SK-N-SH (cell line): ENCODE data around the gene S100A10.

Experiments
- CHD2 ChIP-seq: fragments of 150-350 bp; IDR thresholded peaks from 2 replicates; pipeline ENCODE4 v1.6.1; 2018; ENCODE audit warnings: low read length; ENCODE audit not compliant: partially characterized antibody
- EP300 ChIP-seq, 2 experiments: IDR thresholded peaks; 2 replicates each; pipeline versions ENCODE4 v1.4.0 to v1.6.1; 2012; ENCODE audit warnings: borderline replicate concordance in 1 of 2, low read depth in 1 of 2, low read length in 1 of 2
- EZH2phosphoT487 ChIP-seq: fragments of 200-600 bp; sonication (generic); IDR thresholded peaks from 2 replicates; pipeline ENCODE4 v1.6.1; 2017; ENCODE audit warnings: low read depth, mixed run types, mild to moderate bottlenecking, antibody characterized with exemption, moderate library complexity, borderline replicate concordance
- GABPA ChIP-seq: IDR thresholded peaks from 2 replicates; pipeline ENCODE4 v1.4.0; 2012; ENCODE audit warnings: low read depth, mild to moderate bottlenecking
- IRF3 ChIP-seq: fragments of 150-350 bp; IDR thresholded peaks from 2 replicates; pipeline ENCODE4 v1.6.1; 2016; ENCODE audit warnings: mild to moderate bottlenecking, low read depth, low read length
- JUND ChIP-seq: IDR thresholded peaks from 2 replicates; pipeline ENCODE4 v1.4.0; 2012
- PBX3 ChIP-seq: IDR thresholded peaks from 2 replicates; pipeline ENCODE4; 2012
- RAD21 ChIP-seq: IDR thresholded peaks from 2 replicates; pipeline ENCODE4 v1.6.1; 2012; ENCODE audit warnings: mild to moderate bottlenecking, low read length
- REST ChIP-seq: IDR thresholded peaks from 2 replicates; pipeline ENCODE4 v1.6.1; 2012; ENCODE audit warnings: mild to moderate bottlenecking, low read depth, low read length, moderate library complexity
- RFX5 ChIP-seq: IDR thresholded peaks from 2 replicates; pipeline ENCODE4 v1.6.1; 2012; ENCODE audit warnings: mild to moderate bottlenecking, improper control_type of control experiment, low read length
- SMC3 ChIP-seq: IDR thresholded peaks from 2 replicates; pipeline ENCODE4 v1.6.1; 2012; ENCODE audit warnings: low read depth, low read length, improper control_type of control experiment
- YY1 ChIP-seq: IDR thresholded peaks from 2 replicates; pipeline ENCODE4 v1.4.0; 2012; ENCODE audit warnings: low read depth, mild to moderate bottlenecking
- TF ChIP-seq, protein P1 (sequence below): fragments of 200-600 bp; sonication (generic); IDR thresholded peaks from 2 replicates; pipeline ENCODE4 v1.6.1; 2017; ENCODE audit warnings: antibody characterized with exemption, mild to moderate bottlenecking, moderate library complexity

DNA sequence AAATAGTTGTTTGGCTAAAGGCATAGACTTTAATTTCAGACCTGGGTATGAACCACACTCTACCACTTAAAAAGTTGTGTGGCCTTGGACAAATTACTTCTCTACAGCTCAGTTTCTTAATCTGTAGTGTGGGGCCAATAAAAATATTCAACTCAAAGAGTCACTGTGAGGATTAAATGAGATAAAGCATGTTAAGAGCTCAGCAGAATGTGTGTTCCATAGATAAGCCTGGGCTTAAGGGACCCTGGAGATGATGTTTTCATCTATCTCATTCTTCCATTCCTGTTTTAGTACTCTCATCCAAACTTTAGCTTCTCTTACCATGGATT is 17.7 kb downstream of the S100A10 start:
- TF ChIP-seq JUND (no peak), CHD2 (no peak), REST (no peak), GABPA (no peak), RFX5 (no peak), SMC3 (no peak), YY1 (no peak), RAD21 (no peak), EP300 (IDR thresholded peaks at IDR 0.05; ENCODE audit: borderline replicate concordance in 1 of 2, low read depth in 1 of 2, low read length in 1 of 2) (no peak), IRF3 (no peak), PBX3 (no peak), EZH2phosphoT487 (no peak)
- TF ChIP-seq, protein P1, sequence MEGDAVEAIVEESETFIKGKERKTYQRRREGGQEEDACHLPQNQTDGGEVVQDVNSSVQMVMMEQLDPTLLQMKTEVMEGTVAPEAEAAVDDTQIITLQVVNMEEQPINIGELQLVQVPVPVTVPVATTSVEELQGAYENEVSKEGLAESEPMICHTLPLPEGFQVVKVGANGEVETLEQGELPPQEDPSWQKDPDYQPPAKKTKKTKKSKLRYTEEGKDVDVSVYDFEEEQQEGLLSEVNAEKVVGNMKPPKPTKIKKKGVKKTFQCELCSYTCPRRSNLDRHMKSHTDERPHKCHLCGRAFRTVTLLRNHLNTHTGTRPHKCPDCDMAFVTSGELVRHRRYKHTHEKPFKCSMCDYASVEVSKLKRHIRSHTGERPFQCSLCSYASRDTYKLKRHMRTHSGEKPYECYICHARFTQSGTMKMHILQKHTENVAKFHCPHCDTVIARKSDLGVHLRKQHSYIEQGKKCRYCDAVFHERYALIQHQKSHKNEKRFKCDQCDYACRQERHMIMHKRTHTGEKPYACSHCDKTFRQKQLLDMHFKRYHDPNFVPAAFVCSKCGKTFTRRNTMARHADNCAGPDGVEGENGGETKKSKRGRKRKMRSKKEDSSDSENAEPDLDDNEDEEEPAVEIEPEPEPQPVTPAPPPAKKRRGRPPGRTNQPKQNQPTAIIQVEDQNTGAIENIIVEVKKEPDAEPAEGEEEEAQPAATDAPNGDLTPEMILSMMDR: no peak
